Measurements from ENCODE around the gene CEPT1. TPM values are rescaled to one million over a fixed set of nuclear protein-coding genes. Genes with fewer than 3 reads are reported as not detected.

CEPT1 gene
- total RNA-seq, 1 experiment from 2014 or later: 30.9 TPM

- no TSS peak for BruUV-seq (replicated peaks)
- Histone ChIP-seq H3K4me1 (ENCODE audit: insufficient read depth, low read length, poor library complexity, severe bottlenecking) (no peaks in the 10 kb centered on the region), H3K4me3 (ENCODE audit: low read depth, low read length, poor library complexity, severe bottlenecking) (no peak overlapping the region), H3K36me3 (ENCODE audit: insufficient read depth, low read length, poor library complexity, severe bottlenecking) (no peaks in the 10 kb centered on the region), H3K27me3 (replicated peaks; ENCODE audit: insufficient read depth, low read depth, low read length, poor library complexity) (no peaks in the 10 kb centered on the region), H3K9me3 (ENCODE audit: low read depth, low read length, poor library complexity, severe bottlenecking) (no peaks in the 10 kb centered on the region), H3K27ac (ENCODE audit: low read depth, low read length, poor library complexity, severe bottlenecking) (no peak overlapping the region)
- no peak for DNase-seq (ENCODE audit: low spot score)
- POLR2A ChIA-PET (ENCODE audit: low non-redundant PET): no interaction called here
- CTCF ChIA-PET: no interaction called here
- intact Hi-C loops (cut with micrococcal nuclease; ENCODE audit: unreplicated experiment): no loop called here
- TF ChIP-seq EZH2 (IDR thresholded peaks at IDR 0.05; ENCODE audit: borderline replicate concordance, low read depth, low read length, poor library complexity, severe bottlenecking) (no peak), CTCF (conservative IDR thresholded peaks at IDR 0.05; ENCODE audit: low read depth, low read length) (no peak)
Measured at GRCh38 chr1:111190931-111191451, 51.0 kb downstream of the CEPT1 start.

- Histone ChIP-seq H3K4me3 (ENCODE audit: low read depth, low read length, poor library complexity, severe bottlenecking) (no peak overlapping the region), H3K4me1 (ENCODE audit: insufficient read depth, low read length, poor library complexity, severe bottlenecking) (no peaks in the 10 kb centered on the region), H3K36me3 (ENCODE audit: insufficient read depth, low read length, poor library complexity, severe bottlenecking) (no peaks in the 10 kb centered on the region), H3K9me3 (ENCODE audit: low read depth, low read length, poor library complexity, severe bottlenecking) (no peaks in the 10 kb centered on the region), H3K27ac (ENCODE audit: low read depth, low read length, poor library complexity, severe bottlenecking) (no peak overlapping the region), H3K27me3 (replicated peaks; ENCODE audit: insufficient read depth, low read depth, low read length, poor library complexity) (no peaks in the 10 kb centered on the region)
- ChIA-PET POLR2A (ENCODE audit: low non-redundant PET) (no interaction called here), CTCF (no interaction called here)
- intact Hi-C loops (cut with micrococcal nuclease; ENCODE audit: unreplicated experiment): no loop called here
- no TSS peak for BruUV-seq (replicated peaks)
- TF ChIP-seq EZH2 (IDR thresholded peaks at IDR 0.05; ENCODE audit: borderline replicate concordance, low read depth, low read length, poor library complexity, severe bottlenecking) (no peak), CTCF (conservative IDR thresholded peaks at IDR 0.05; ENCODE audit: low read depth, low read length) (no peak)
- no peak for DNase-seq (ENCODE audit: low spot score)
Measured at GRCh38 chr1:111191496-111191895, 51.5 kb downstream of the CEPT1 start.

- Histone ChIP-seq H3K36me3 (ENCODE audit: insufficient read depth, low read length, poor library complexity, severe bottlenecking) (no peaks in the 10 kb centered on the region), H3K9me3 (ENCODE audit: low read depth, low read length, poor library complexity, severe bottlenecking) (no peaks in the 10 kb centered on the region), H3K27me3 (replicated peaks; ENCODE audit: insufficient read depth, low read depth, low read length, poor library complexity) (no peaks in the 10 kb centered on the region), H3K4me3 (ENCODE audit: low read depth, low read length, poor library complexity, severe bottlenecking) (no peak overlapping the region), H3K4me1 (ENCODE audit: insufficient read depth, low read length, poor library complexity, severe bottlenecking) (no peaks in the 10 kb centered on the region), H3K27ac (ENCODE audit: low read depth, low read length, poor library complexity, severe bottlenecking) (no peak overlapping the region)
- no peak for DNase-seq (ENCODE audit: low spot score)
- BruUV-seq (replicated peaks): no TSS peak
- intact Hi-C loops (cut with micrococcal nuclease; ENCODE audit: unreplicated experiment): no loop called here
- POLR2A ChIA-PET (ENCODE audit: low non-redundant PET): no interaction called here
- CTCF ChIA-PET: no interaction called here
- TF ChIP-seq CTCF (conservative IDR thresholded peaks at IDR 0.05; ENCODE audit: low read depth, low read length) (no peak), EZH2 (IDR thresholded peaks at IDR 0.05; ENCODE audit: borderline replicate concordance, low read depth, low read length, poor library complexity, severe bottlenecking) (no peak)
Measured at GRCh38 chr1:111192074-111192473, 52.1 kb downstream of the CEPT1 start.
